ENCODE measurements around the gene PRR23C.

DNA sequence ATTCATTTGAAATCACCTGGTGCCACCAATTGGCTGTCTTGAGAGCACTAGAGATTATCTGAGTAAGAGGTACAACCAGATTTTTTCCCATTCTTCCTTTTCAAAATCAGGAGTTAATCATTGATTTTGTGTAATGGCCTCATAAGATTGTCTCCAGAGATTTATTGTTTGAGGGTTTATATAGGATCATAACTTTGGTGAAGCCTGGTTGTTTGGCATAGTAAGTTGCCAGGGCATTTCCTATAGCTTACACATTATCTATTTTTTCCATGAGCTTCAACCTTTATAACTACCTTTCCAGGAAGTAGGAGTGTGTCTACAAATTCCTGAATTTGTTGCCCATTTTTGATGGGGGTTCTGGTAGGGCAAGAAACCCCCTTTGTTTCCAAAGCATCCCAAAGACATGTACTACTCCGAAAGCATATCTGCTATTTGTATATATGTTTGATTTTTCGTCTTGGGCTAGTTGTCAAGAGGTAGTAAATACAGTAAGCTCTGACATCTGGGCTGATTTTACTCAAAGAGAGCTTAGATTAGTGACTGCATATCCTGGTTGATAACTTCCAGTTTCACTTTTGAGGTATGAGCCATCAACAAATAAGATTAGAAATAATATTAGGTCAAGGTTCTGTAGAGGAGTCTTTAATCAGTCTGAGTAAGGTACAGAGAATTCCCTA, 12.2 kb downstream of the PRR23C start:
- TF ChIP-seq POLR2A (IDR thresholded peaks at IDR 0.05) (no peak), EP300 (IDR thresholded peaks at IDR 0.05) (no peak), POLR2AphosphoS5 (IDR thresholded peaks at IDR 0.05) (no peak)
- TF ChIP-seq, protein P1, sequence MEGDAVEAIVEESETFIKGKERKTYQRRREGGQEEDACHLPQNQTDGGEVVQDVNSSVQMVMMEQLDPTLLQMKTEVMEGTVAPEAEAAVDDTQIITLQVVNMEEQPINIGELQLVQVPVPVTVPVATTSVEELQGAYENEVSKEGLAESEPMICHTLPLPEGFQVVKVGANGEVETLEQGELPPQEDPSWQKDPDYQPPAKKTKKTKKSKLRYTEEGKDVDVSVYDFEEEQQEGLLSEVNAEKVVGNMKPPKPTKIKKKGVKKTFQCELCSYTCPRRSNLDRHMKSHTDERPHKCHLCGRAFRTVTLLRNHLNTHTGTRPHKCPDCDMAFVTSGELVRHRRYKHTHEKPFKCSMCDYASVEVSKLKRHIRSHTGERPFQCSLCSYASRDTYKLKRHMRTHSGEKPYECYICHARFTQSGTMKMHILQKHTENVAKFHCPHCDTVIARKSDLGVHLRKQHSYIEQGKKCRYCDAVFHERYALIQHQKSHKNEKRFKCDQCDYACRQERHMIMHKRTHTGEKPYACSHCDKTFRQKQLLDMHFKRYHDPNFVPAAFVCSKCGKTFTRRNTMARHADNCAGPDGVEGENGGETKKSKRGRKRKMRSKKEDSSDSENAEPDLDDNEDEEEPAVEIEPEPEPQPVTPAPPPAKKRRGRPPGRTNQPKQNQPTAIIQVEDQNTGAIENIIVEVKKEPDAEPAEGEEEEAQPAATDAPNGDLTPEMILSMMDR (IDR thresholded peaks at IDR 0.05): no peak
